ENCODE results near the gene MT1HL1.

Gene MT1HL1

DNA sequence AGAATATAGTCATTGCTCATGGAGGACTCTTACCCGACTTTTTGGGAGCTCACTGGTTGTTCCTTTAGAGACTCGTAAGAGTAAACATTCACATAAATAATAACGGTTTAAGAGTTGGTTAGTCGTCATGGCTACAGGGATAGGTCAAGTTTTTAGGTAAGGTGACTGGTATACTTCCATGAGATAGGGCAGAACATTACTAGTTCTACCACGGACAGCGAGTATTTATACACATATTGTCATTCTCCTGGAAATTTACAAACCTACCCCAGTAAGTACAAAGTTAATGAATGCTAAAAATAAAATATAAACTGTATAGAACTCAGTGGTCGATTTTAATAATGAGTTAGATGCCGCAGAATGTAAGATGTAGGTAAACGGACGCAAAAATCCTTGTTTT, 36.6 kb upstream of the MT1HL1 start:
- intact Hi-C loops (cut with DNase I; ENCODE audit: low total_unique reads) = loop anchor here (10.0 kb wide), 1 partner anchor 344 kb away; no protein-coding TSS in a partner anchor
- Histone ChIP-seq H3K27ac (no peak overlapping the region), H3K27me3 (peaks cover 0 to 5% of the 10 kb centered on the region in 2 donors), H3K4me1 (peaks cover 0 to 36% (median 11%) of the 10 kb centered on the region in 4 donors), H3K9me3 (no peaks in the 10 kb centered on the region), H3K36me3 (no peaks in the 10 kb centered on the region), H3K4me3 (no peak overlapping the region)
- TF ChIP-seq, protein P1, sequence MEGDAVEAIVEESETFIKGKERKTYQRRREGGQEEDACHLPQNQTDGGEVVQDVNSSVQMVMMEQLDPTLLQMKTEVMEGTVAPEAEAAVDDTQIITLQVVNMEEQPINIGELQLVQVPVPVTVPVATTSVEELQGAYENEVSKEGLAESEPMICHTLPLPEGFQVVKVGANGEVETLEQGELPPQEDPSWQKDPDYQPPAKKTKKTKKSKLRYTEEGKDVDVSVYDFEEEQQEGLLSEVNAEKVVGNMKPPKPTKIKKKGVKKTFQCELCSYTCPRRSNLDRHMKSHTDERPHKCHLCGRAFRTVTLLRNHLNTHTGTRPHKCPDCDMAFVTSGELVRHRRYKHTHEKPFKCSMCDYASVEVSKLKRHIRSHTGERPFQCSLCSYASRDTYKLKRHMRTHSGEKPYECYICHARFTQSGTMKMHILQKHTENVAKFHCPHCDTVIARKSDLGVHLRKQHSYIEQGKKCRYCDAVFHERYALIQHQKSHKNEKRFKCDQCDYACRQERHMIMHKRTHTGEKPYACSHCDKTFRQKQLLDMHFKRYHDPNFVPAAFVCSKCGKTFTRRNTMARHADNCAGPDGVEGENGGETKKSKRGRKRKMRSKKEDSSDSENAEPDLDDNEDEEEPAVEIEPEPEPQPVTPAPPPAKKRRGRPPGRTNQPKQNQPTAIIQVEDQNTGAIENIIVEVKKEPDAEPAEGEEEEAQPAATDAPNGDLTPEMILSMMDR (IDR thresholded peaks at IDR 0.05) = no peak
- no peak for DNase-seq

DNA sequence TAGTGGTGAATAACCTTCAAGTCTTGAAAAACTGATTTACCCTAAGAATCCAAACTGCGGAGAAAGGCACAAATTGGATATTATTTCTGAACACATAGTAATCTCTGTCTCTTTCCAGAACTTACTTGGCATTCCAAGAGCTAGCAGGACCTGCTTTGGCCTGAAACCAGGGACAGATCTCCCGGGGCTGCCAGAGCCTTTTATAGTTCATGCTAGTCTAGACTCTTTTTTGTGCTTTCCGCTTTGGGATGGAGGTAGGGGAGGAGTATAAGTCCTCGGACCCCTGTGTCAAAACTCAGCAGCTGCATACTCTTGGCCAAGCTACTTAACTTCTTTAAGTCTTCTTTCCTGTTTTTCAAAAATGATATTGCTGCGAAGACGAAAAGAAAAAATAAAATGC, 34.0 kb upstream of the MT1HL1 start:
- Histone ChIP-seq H3K4me1 (peaks cover 0 to 28% (median 10%) of the 10 kb centered on the region in 4 donors), H3K27ac (peak overlapping the region; percentile 50 to 52), H3K36me3 (no peaks in the 10 kb centered on the region), H3K9me3 (no peaks in the 10 kb centered on the region), H3K27me3 (peaks cover 0 to 5% of the 10 kb centered on the region in 2 donors), H3K4me3 (no peak overlapping the region)
- DNase-seq = peak in 1 of 2 donors; percentile 70
- intact Hi-C loops (cut with DNase I; ENCODE audit: low total_unique reads) = no loop called here
- TF ChIP-seq, protein P1 (IDR thresholded peaks at IDR 0.05) = no peak

DNA sequence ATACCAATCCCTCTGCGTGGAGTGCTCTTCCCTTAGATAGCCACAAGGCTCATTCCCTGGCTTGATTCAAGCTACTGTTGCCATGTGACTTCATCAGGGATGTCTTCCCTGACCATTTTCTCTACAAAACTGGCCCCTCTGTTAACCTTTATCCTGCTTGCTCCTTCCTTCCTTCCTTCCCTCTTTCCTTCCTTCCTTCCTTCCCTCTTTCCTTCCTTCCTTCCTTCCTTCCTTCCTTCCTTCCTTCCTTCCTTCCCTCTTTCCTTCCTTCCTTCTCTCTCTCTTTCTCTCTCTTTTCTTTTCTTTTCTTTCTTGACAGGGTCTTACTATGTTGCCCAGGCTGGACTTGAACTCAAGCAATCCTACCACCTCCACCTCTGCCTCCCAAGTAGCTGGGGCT, 31.5 kb upstream of the MT1HL1 start:
- Histone ChIP-seq H3K4me3 (no peak overlapping the region), H3K27ac (peak overlapping the region; percentile 14 to 50), H3K4me1 (peaks cover 0 to 48% (median 18%) of the 10 kb centered on the region in 4 donors), H3K36me3 (no peaks in the 10 kb centered on the region), H3K9me3 (no peaks in the 10 kb centered on the region), H3K27me3 (no peaks in the 10 kb centered on the region)
- TF ChIP-seq, protein P1 (IDR thresholded peaks at IDR 0.05) = no peak
- no peak for DNase-seq
- intact Hi-C loops (cut with DNase I; ENCODE audit: low total_unique reads) = no loop called here

DNA sequence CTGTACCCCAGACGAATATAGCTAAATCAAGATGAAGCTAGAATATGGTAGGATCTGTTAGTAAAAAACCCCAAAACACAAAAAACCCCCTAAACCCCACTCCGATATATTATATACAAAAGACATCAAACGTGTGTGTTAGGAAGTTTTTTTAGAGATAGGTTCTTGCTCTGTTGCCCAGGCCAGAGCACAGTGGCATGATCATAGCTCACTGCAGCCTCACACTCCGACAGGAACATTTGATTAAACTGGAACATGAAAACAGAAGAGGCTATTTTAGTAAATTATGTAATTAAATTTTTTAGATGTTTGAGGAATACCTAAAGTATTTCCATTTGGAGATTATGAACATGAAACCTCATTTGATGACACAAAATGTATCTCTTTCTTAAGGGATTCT, 29.6 kb upstream of the MT1HL1 start:
- no peaks in the 10 kb centered on the region for H3K9me3 ChIP-seq
- TF ChIP-seq, protein P1 (IDR thresholded peaks at IDR 0.05) = no peak
- peak overlapping the region; percentile 83 to 88 for H3K27ac ChIP-seq
- no peaks in the 10 kb centered on the region for H3K36me3 ChIP-seq
- no peaks in the 10 kb centered on the region for H3K27me3 ChIP-seq
- intact Hi-C loops (cut with DNase I; ENCODE audit: low total_unique reads) = no loop called here
- DNase-seq = no peak
- peaks cover 0 to 67% (median 24%) of the 10 kb centered on the region in 4 donors for H3K4me1 ChIP-seq
- H3K4me3 ChIP-seq = no peak overlapping the region

DNA sequence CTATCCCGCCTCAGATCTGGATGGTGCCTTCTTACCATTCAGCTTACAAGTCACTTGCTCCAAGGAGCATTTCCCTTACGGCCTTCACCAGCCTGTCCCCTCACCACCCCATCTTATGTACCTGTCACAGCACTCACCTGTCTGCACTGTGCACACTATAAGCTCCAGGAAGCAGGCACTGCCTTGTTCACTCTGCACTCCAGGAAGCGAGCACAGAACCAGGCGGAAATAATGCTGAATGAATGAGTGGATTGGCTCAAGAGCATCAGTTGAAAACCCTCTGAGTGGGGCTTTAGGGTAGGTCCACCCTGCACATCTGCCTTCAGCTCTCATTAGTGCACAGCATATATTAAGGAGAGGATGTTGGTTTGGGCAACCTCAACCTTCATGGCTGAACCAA, 28.8 kb upstream of the MT1HL1 start:
- DNase-seq = no peak
- H3K27ac ChIP-seq = peak overlapping the region; percentile 83 to 88
- TF ChIP-seq, protein P1 (IDR thresholded peaks at IDR 0.05) = no peak
- no peak overlapping the region for H3K4me3 ChIP-seq
- intact Hi-C loops (cut with DNase I; ENCODE audit: low total_unique reads) = no loop called here
- H3K4me1 ChIP-seq = peaks cover 0 to 67% (median 24%) of the 10 kb centered on the region in 4 donors
- no peaks in the 10 kb centered on the region for H3K9me3 ChIP-seq
- no peaks in the 10 kb centered on the region for H3K36me3 ChIP-seq
- no peaks in the 10 kb centered on the region for H3K27me3 ChIP-seq

DNA sequence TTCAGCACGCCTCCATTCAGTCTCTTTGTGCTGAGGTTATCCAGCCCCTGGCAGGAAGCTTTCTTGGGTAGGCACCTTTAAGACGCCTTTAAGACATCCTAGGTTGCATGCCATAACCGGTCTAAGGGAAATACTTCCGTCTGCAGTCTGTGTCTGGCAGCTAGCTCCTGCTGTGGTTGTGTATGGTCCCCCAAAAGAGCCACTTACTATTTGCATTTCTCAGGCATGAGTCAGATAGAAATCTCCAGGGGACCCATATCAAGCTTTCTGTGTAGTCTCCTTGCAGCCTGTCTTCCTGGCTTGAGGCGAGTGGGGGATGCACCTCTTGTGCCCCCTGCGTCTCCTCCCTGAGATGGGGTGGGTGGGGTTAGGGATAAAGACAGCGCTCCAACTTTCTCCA, 27.8 kb upstream of the MT1HL1 start:
- Histone ChIP-seq H3K9me3 (no peaks in the 10 kb centered on the region), H3K27me3 (no peaks in the 10 kb centered on the region), H3K4me3 (peak overlapping the region; percentile 38 to 47), H3K36me3 (no peaks in the 10 kb centered on the region), H3K4me1 (peaks cover 0 to 72% (median 28%) of the 10 kb centered on the region in 4 donors), H3K27ac (peak overlapping the region; percentile 83 to 88)
- intact Hi-C loops (cut with DNase I; ENCODE audit: low total_unique reads) = no loop called here
- TF ChIP-seq, protein P1 (IDR thresholded peaks at IDR 0.05) = no peak
- DNase-seq = peak in 1 of 2 donors; percentile 64
